SW 1271 (cell line): Measurements from ENCODE around the gene ACTL6B.

ENCODE experiments used
- DNase-seq, 2 experiments: peaks; one replicate each; lab custom pipeline; 2025; lab: John Stamatoyannopoulos, UW

ACTL6B gene

DNA sequence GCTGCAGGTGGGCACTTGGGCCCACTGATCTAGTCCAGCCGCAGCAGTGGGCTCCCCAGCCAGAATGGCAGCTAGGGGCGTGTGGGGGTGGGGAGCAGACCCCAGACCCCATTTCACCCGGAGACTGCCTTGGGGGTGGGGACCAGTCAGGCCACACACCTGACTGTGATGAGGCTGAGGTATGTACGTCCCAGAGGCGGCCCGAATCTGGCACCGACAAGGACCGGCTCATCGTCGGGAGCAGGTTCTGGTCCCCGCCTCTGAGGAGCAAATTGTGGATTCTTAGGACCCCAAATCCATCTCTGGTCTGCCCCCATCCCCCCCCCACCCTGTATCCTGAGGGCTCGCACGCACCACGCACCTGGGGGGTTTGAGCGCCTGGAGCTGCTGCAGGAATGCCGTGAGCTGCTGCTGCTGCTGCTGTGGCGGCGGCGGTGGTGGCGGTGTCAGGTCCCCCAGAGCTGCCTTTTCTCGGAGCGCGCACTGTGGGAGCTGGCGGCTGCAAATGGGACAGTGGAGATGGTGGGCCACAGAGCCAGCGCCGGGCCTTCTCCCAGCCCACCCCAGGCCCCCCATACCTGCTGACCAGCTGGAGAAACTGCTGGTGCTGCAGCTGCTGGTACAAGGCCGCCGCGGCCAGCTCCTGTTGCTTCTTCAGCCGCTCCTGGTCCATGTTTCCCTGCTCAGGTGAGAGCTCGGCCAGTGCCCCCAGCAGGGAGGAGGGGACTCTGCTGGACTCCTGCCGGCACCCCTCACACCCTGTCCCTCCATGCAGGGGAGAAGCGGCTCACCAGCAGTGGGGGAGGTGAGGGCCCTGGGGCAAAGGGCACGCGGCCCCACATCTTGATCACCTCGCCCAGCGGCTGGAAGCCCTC is 27.6 kb upstream of the ACTL6B start:
- no peak for DNase-seq

DNA sequence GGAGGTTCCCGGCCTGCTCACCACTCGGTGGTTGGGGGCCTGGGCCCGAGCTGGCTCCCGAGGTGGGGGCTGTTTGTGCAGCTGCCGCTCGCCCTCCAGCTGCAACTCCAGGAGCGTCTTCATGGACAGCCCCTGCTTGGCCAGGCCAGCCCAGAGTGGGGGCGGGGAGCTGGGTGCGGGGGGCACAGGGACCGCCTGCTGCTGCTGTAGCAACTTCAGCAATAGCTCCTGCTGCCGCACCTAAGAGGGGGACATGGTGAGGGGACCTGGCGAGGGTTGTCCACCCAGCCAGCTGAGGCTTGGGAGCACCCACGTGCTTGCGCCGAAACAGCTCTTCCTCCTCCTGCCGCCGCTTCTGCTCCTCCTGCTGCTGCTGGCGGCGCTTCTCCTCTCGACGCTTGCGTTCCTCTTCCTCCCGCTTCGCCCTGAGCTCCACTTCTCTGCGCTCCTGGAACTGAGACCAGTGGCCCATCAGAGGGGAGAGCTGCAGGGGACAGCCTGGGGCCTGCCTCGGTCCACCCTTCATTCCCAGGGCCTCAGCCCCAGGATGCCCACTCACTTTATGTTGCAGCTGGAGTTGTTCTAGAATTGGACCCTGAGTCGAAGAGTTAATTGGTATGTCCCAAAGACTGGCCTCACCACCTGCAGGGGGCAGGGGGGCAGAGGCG is 26.9 kb upstream of the ACTL6B start:
- no peak for DNase-seq

DNA sequence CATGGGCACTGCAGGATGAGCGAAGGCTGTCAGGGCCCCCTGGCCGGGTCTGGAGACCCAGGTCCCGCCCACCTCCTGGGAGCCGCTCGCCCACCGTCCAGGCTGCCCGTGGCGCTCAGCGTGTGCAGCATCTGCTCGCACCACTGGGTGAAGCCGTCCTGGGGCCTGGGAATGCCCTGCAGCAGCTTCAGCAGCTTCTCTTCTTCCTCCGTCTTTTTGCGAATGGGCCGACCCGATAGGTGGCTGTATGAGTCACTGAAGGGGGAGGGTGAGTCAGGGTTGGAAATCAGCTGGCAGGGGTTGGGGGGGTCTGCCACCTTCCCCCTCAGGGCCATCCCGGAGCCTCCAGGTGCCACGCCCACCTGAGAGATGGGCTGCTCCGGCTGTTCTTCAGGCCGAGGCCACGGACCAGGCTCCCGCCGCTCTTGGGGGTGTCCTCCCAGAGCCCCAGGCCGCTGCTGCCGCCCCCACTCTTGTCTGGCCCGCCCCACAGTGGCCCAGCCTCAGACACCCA is 26.0 kb upstream of the ACTL6B start:
- no peak for DNase-seq

DNA sequence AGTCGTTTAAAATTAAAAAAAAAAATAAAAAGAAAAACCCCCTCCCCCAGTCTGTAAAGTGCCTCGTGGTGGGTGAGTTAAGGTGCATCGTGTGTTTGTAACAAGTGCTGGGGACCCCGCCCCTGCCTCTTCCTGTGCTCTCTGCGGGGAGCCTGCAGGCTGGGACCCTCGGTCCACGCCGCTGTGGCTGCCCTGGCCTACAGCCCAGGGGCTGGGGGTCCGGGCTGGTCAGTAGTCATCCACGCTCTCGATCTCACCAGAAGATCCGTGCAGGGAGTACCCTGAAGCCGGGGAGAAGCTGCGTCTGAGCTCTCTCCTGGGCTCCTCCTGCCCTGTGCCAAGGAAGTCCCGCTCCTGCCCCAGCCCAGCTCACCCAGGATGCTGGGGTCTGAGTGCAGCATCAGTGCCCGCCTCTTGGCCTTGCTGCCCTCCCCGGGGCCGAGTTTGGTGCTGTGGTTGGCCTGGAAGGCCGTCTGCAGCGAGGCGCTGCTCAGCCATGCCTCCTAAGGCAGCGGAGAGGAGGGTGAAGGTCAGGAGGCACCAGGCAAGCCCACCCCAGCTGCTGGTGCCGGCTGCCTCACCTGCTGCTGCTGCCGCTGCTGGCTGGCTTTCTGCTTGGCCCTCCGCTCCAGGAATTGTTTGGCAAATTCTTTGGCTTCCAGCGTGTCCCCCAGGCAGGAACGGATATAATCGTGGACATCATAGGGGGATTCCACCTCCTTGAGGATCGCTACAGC is 25.4 kb upstream of the ACTL6B start:
- DNase-seq, result no peak

DNA sequence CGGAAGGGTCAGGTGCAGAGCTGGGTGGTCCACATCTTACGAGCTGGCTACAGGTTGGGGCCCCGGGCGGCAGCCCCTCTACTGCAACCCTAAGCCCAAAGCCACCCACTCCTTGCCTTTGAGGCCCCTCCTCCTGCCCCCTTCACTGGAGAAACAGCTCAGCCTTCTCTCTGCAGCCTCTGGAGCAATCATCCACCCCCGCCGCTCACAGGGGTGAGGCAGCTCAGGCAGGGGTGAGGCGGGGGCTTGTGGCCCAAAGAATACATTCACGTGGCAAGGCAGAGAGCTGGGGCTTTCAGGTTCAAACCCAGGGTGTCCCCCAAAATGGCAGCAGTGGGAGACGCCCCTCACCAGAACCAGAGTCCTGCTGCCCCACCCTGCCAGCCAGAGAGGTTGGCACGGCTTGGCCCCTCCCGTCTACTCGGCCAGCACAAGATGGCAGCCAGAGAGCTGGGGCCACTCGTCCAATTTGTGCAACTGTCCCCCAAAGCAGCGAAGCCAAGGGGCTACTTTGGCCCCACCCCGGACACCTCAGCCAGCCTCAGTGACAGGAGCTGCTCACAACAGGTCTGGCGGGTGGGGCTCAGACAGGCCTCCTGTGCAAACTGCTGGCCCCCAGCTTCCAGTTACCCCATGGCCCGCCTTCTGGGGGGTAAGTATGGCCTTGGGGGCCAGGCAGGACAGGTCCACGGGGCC is 24.5 kb upstream of the ACTL6B start:
- DNase-seq, result no peak

DNA sequence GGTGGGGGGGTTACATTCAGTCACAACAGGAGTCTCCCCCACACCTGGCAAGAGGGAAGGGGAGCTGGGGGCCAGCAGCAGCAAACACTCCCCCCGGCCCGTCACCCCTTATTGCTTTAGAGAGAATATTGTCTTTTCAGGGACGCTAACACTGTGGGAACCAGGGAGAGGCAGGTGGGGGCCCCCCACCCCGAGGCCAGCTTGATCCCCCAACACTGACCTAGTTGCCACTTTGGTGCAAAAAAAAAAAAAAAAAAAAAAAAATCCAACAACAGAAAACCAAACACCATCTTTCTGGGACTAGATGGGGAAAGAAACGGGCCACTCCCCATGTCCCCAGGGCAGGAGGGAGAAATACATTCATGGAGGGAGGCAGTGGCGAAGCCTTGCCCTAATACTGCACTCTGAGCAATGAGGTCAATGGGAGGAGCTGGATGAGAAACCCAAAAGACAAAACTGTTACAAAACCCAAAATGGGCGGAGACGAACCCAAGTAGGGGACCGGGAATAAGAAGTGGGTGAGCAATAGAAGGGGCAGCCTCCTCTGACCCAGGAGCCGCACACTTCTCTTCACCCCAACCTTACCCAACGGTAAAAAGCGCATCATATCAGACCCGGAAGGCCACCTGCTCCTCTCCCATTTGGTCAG is 23.8 kb upstream of the ACTL6B start:
- peak in 1 of 2 experiments; percentile 12 for DNase-seq

DNA sequence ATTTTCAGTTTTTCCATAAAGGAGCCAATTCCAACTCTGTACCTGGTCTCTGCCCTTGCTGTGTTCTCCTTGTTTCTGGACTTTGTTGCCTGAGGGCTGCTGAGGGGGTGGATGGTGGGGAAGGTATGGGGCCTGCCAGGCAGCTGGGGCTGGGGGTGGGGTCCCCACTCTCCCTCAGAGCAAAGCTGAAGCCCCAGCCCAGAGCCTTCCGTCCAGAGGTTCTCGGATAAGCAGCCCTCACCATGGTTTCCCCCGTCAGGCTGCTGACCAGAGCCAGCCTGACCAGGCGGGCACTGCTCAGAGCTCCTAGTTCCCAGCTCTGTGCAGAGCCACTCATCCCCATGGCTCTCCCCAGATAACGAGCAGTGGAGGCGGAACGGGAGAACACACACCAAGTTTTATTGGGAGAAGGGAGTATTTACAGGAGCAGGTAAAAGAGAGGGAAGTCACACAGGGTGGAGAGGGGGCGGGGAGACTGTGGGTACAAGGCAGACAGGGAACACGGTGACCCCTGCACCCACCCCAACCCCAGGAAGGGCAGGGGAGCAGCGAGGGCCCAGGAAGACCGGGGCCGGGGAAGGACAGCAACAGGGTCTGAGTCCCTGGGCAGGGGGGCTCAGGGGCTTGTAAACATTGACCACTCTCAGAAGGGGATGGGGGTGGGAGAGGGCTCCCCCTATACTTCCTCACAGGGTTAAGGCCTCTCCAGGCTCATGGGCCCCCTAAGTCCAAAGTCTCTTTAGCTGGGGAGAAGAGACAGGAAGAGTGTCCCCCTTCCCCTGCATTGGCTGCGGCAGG is 23.1 kb upstream of the ACTL6B start:
- DNase-seq, result no peak

DNA sequence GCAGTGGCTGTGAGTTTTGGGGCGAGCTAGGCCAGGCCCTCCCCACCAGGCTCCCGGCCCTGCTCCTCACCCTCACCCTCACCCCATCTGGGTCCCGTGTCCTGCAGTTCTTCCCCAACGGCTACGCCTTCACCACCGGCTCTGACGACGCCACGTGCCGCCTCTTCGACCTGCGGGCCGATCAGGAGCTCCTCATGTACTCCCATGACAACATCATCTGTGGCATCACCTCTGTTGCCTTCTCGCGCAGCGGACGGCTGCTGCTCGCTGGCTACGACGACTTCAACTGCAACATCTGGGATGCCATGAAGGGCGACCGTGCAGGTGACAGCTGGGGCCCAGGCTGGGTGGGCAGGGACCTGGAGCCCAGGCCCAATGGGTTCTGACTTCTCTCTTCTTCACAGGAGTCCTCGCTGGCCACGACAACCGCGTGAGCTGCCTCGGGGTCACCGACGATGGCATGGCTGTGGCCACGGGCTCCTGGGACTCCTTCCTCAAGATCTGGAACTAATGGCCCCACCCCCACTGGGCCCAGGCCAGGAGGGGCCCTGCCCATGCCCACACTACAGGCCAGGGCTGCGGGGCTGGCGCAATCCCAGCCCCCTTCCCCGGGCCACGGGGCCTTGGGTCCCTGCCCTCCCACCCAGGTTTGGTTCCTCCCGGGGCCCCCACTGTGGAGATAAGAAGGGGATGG is 22.2 kb upstream of the ACTL6B start:
- no peak for DNase-seq

DNA sequence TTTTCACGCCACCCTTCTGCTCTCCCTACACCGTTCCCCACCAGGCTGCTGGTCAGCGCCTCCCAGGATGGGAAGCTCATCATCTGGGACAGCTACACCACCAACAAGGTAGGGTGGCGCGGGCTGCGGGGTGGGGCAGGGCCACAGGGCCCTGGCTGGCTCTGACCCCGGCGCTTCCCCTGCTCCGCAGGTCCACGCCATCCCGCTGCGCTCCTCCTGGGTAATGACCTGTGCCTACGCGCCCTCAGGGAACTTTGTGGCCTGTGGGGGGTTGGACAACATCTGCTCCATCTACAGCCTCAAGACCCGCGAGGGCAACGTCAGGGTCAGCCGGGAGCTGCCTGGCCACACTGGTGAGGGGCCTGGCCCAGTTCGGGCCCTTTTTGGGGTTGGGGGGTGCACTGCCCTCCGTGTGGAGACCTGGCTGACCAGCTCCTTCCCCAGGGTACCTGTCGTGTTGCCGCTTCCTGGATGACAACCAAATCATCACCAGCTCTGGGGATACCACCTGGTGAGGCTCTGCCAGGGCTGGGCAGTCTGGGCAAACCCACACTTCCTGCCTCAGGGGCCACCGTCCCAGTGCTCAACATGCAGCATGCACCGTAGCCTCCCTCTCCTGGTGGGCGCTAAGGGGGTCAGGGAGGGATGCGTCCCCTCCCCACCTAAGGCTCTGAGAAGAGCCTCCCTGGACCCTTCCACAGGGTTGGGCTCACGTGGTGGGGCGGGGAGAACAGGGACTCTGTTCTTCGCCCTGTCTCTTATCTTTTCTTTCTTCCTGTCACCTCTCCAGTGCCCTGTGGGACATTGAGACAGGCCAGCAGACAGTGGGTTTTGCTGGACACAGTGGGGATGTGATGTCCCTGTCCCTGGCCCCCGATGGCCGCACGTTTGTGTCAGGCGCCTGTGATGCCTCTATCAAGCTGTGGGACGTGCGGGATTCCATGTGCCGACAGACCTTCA is 21.3 kb upstream of the ACTL6B start:
- DNase-seq, result no peak

DNA sequence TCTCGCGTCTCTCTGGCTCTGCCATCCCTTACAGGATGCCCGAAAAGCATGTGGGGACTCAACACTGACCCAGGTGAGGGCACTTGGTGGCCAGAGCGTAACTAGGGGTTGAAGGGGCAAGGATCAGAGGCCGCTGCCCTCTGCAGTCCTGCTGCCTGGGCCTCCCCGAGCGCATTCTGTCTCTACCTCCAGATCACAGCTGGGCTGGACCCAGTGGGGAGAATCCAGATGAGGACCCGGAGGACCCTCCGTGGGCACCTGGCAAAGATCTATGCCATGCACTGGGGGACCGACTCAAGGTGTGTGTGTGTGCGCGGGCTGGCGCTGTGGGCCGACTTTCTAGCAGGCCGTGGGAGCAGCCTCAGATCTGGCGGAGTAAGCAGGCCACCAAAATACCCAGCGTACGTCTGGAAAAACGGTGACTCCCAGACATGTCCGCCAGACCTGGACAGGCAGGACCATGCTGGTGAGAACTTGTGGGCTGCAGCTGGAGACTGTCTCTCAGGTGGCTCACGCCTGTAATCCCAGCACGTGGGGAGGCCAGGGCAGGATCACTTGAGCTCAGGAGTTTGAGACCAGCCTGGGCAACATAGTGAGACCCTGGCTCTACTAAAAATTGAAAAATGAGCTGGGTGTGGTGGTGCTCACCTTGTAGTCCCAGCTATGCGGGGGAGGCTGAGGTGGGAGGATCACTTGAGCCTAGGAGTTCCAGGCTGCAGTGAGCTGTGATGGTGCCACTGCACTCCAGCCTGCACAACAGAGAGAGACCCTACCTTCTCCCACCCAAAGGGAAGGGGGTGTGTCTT is 20.5 kb upstream of the ACTL6B start:
- DNase-seq, result no peak

DNA sequence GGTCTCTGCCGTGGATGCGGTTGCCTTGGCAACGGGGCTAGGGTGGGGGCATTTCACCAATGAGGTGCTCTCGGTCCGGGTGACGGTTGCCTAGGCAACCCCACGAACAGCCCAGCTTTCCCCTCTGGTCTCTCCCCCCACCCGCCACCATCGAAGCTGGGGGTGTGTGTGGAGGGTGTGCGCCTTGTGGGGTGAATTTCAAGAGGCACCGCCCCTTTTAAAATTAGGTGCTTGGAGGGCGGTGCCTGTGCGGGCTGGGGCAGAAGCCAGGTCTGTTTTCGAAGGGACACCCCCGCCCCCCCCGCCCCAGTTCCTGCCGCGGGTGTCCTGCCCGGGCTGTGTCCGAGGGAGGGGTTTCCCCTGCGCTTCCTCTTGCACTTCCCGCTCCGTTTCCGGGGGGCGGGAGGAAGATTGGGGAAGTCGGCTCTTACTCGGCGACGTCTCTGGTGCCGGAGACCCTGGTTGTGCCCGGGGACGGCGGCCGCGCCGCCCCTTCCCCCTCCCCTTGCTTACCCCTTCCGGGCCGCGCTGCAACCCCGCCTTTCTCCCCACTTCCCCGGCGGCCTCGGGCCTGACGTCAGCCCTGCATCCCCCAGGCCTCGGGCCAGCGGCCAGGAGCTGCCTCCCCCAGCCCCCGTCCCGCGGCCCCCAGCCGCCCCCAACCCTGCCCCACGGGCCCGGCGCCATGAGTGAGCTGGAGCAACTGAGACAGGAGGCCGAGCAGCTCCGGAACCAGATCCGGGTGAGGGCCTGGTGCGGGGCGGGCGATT is 19.5 kb upstream of the ACTL6B start:
- peak in 1 of 2 experiments; percentile 28 for DNase-seq

DNA sequence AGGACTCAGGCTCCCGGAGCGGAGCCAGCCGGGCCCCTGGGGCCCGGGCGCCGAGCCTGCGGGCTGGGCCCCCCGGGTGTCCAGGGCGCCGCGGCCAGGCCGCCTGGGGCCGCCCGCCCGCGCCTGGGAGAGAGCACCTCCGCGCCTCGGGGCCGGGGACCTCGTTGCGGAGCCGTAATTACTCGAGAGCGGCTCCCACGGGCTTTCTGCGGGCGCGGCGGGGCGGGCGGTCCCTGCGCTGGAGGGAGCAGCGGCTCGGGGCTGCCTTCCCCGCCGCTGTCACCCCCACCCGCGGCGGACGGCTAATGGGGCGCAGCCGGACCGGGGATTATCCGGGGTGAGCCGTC is 18.8 kb upstream of the ACTL6B start:
- no peak for DNase-seq

DNA sequence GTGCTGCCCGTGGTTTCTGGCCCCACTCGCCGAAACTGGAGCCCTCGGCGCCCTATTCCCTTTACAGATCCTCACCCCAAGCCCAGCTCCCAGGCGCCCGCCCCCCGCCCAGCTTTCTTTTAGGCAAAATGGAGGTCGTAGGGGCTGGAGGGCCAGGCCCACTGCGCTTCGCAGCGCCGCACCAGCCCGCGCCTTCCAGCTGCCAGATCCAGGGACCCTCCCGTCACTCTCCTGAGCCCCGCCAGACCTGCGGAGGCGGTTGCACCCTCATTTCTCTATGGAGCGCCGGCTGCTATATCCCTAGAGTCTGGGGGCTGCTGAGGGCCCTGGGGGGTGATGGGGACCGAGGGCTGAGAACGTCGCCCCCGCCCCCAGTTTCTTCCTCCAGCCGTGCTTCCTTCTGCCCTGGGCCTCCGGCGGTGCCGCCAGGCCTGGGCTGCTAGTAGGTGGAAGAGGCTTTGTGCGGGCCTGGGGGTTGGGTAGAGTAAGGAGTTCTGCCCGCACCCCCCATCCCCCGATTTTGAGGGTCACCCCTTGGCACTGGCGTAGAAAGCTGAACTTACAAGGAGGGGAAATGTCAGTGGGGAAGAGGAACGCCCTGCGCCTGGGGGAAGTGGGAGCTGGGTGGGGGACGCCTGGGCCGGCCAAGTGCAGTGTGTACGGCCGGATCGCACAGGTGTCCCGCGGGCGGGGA is 18.3 kb upstream of the ACTL6B start:
- DNase-seq, result no peak

DNA sequence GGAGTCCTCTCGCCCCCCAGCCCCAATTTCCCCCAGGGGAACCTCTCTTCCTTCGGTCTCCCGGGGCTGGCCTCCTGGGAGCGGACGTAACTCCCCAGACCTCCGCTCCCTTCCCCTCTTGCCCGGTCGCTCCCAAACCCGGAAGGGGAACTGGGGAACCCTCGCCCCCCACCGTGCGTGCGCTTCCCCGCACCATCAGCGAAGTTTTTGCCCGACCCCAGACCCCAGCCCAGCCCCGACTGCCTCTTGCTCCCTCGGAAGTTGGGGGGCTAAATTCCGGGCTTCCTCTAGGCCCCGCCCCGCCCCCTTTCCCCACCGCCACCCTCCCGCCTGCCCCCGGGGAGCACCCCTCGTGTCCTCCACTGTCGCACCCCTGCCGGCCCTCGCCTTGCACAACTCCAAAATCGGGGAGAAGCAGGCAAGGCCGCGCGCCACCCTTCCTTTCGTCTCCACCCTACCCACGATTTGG is 17.7 kb upstream of the ACTL6B start:
- peak in 1 of 2 experiments; percentile 52 for DNase-seq

DNA sequence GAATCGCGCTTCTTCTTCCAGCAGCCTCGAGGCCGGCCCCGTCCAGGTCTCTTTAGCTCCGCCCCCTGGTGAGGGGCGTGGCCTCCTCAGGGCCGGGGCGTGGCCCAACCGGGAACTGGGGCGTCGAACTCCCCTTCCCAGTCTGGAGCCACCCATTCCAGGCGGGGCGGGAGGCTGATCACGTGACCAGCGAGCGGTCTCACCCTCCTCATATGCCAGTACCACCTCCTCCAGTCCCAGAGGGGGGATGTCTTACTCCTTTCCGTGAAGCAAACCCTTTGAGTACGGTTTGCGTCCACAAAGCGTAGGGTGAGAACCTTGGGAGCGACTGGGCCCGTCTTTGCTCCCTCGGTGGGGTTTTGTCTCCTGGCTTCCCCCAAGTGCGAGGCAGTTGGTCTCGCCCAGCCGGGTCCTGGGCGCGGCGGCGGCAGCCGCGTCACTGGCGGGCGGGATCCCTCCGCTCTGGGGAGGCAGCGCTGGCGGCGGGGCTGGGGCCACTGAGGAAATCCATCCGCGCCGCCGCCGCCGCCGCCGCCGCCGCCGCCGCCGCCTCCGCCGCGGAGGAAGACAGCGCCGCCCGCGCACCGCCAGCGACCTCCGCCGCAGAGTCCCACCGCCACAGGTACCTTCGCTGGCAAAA is 17.2 kb upstream of the ACTL6B start, which contains the start of gene GNB2:
Gene GNB2 (plus strand): TSS at position 439 of the 640 bp plus-strand sequence. CDS start 2,526 bp downstream, outside the sequence.
- DNase-seq, result peak; percentile 91 to 97
